ENCODE measurements around the gene SZT2.
"Not testable (repeated sequence)": the region's sequence is repeated elsewhere in the genome, so short reads cannot be mapped to it uniquely, and the experiment has no call there.

SZT2 gene

DNA sequence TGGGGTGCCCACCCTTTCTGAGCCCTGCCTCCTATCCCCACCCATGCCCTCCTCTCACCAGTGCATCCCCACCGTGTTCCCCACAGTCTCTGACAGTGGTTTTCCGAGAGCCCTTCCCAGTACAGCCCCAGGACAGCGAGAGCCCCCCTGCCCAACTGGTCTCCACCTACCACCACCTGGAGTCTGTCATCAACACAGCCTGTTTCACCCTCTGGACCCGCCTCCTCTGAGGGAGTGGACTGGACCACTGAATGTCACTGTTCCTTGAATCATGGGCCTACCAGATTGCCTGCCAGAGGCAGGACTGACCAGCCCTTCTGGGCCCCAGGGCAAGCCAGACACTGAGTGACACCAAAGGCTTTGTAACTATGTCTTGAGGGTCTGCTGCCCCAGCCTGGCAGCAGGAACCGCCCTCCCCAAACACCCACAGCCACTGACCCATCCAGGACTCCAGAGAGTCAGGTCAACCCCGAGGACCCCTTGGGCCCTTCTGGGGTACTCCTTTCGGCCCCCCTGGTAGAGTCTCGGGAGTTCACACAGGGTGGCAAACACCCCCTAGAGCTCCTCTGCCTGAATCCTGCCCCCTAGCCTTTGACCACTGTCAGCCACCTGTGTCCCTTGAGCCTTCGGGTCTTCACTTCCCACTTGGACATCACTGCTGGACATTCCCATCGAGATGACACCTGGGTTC, 60.7 kb downstream of the SZT2 start:
- no peak for FAIRE-seq
- DNase-seq (ENCODE audit: extremely low spot score, insufficient read length, low read depth): no peak

GRCh38 chr1:43451157-43451591, 61.5 kb downstream of the SZT2 start:
- no peak for DNase-seq (ENCODE audit: extremely low spot score, insufficient read length, low read depth)
- no peak for FAIRE-seq

GRCh38 chr1:43451701-43452532, 62.2 kb downstream of the SZT2 start:
- DNase-seq (ENCODE audit: extremely low spot score, insufficient read length, low read depth): no peak
- no peak for FAIRE-seq

GRCh38 chr1:43452789-43453441, 63.2 kb downstream of the SZT2 start:
- no peak for FAIRE-seq

DNA sequence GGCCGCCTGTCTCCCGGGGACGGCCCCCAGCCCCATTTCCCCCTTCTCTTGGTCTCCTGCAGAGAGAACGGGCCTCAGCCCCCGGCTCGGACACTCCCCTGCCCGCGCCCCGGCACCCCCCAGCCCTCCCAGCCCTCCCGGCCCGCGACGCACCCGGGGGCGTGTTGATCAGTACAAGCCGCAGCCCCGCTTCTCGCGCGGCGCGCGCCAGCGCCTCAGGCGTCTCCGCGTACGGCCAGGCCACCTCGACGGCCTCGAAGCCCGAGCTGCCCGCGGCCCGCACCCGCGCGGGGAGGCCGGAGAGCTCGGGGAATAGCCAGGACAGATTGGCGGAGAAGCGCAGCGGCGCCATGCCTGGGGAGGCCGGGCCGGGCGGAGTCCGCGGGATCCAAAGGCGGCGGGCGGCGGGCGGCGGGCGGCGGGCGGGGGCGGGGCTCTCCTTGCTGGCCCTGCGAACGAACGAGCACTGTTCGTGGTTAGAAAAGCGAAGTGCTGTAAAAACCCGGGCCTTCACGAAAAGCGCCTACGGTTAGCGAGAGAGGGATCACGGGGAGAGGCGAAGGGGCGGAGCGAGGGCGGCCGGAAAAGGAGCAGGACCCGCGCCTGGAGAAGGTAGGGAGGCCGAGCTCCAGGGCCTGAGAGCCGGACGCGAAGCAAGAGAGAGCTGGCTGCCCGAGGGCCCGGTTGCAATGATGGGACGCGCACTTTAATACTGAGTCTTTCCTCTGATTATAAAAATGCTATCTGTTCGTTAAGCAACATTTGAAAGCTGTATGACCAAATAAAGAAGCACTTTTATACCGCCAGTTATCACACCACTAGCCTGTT, 64.0 kb downstream of the SZT2 start, which contains the start of gene HYI:
HYI (minus strand) TSS at position 490 of the 828 bp plus-strand sequence; CDS start at position 352, 138 bp downstream.
- DNase-seq (ENCODE audit: extremely low spot score, insufficient read length, low read depth) (peak; percentile 37), FAIRE-seq (peak; percentile 76)

More at GRCh38 chr1:43452789-43453441, 63.2 kb downstream of the SZT2 start:
- DNase-seq (ENCODE audit: extremely low spot score, insufficient read length, low read depth): no peak

GRCh38 chr1:43454270-43455011, 64.7 kb downstream of the SZT2 start:
- FAIRE-seq (peak; percentile 68), DNase-seq (ENCODE audit: extremely low spot score, insufficient read length, low read depth) (peak; percentile 45)

DNA sequence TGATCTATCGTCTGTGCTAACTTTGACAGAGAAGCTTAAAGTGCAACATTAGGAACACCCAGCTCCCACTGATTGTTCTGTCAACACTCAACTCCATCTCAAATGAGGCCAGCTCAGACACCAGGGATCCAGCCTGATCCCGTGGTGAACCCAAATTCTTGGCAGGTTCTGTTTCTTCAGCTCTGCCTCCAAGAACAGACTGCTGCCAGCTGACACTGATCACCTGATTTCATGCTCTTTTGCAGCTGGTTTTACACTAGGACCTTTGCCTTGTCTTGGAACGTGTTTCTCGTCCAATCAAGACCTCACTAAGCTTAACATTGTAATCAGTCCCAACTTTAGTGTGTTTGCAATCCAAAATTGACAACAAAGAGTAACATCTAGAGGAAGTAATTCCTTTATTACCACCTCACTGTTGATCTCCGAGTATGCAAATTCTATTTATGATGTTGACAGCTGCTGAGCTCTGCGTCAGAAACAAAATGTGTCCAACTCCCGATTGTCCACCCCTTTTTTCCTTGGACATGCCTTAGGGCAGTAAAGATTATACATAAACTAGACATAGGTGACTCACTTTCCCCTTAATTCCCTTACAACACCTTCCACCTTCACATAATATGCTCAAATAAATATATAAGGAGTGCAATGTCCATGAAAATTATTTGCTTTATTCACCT, 65.7 kb downstream of the SZT2 start:
- FAIRE-seq (no peak), DNase-seq (ENCODE audit: extremely low spot score, insufficient read length, low read depth) (no peak)

- not testable (repeated sequence) for DNase-seq (ENCODE audit: extremely low spot score, insufficient read length, low read depth); FAIRE-seq
Observed at GRCh38 chr1:43458379-43458778, 68.7 kb downstream of the SZT2 start.

GRCh38 chr1:43460988-43461693, 71.4 kb downstream of the SZT2 start:
- no peak for FAIRE-seq

DNA sequence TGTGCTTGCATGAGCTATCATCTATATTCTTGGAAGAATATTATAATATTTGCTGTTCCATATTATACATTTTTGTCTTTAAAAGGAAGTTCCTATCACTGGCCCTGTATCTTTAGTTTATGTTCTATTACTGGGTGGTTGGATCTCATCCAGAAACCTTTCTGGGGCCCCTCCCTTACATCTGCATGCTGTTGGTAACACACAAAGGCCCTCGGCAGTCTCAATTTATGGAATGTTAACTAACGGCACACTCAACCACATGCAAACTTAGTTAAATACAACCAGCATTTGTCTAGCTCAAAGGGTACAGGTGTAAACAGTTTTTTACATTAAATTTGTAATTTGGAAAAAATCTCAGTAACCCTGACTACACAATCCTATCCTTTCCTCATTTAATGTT, 73.8 kb downstream of the SZT2 start:
- FAIRE-seq (no peak), DNase-seq (ENCODE audit: extremely low spot score, insufficient read length, low read depth) (no peak)

More at GRCh38 chr1:43460988-43461693, 71.4 kb downstream of the SZT2 start:
- DNase-seq (ENCODE audit: extremely low spot score, insufficient read length, low read depth): no peak

- FAIRE-seq: no peak
- no peak for DNase-seq (ENCODE audit: extremely low spot score, insufficient read length, low read depth)
Observed at GRCh38 chr1:43464681-43465504, 75.2 kb downstream of the SZT2 start.

- DNase-seq (ENCODE audit: extremely low spot score, insufficient read length, low read depth): no peak
- no peak for FAIRE-seq
Observed at GRCh38 chr1:43465505-43466067, 75.9 kb downstream of the SZT2 start.

- DNase-seq (ENCODE audit: extremely low spot score, insufficient read length, low read depth): no peak
- FAIRE-seq: no peak
Observed at GRCh38 chr1:43466403-43466802, 76.7 kb downstream of the SZT2 start.

GRCh38 chr1:43468414-43468813, 78.7 kb downstream of the SZT2 start:
- FAIRE-seq: no peak
- DNase-seq (ENCODE audit: extremely low spot score, insufficient read length, low read depth): no peak

GRCh38 chr1:43469932-43470331, 80.2 kb downstream of the SZT2 start:
- FAIRE-seq (no peak), DNase-seq (ENCODE audit: extremely low spot score, insufficient read length, low read depth) (no peak)

- FAIRE-seq: no peak
- no peak for DNase-seq (ENCODE audit: extremely low spot score, insufficient read length, low read depth)
Observed at GRCh38 chr1:43472087-43472462, 82.4 kb downstream of the SZT2 start.
